M059J (cell line): Measurements from ENCODE around the gene PCMTD2. TPM values are rescaled to one million over a fixed set of nuclear protein-coding genes. Genes with fewer than 3 reads are reported as not detected.
"Not testable (repeated sequence)": the region's sequence is repeated elsewhere in the genome, so short reads cannot be mapped to it uniquely, and the experiment has no call there.

Experiments
- DNase-seq: peaks from one replicate; pipeline ENCODE4 v3.0.0-alpha.2; 2012; ENCODE audit warnings: low read depth
- total RNA-seq: library from RNA; depleted of rRNA; stranded (reverse); fragments of >200 nt; shearing (Covaris generic); gene quantifications from 2 replicates; pipeline ENCODE4 v1.2.3, GENCODE V29; 2014; rRNA removed

Gene PCMTD2
- total RNA-seq, 1 experiment from 2014 or later: 28.6 TPM

GRCh38 chr20:64286447-64287263 lies 31.1 kb downstream of the PCMTD2 start:
- DNase-seq: not testable (repeated sequence)

GRCh38 chr20:64287264-64287590 lies 31.7 kb downstream of the PCMTD2 start:
- not testable (repeated sequence) for DNase-seq

DNA sequence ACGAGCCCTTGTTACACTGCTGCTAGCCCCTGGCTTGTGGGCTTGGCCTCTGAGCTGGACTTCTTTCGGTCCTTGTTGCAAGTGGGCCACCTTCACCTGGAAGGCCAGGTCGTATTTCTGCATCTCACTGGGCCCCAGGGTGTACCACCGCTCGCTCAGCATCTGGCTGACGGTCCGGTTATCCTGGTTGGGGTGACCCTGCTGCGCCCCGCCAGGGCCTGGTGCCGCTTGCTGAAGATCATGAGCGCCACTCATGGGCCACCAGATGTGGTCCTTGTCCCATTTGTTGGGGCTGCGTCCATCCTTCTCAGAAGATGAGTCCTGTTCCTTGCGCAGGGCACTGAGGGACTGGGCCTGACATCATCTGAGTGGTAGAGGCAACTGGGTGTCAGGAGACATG lies 36.6 kb downstream of the PCMTD2 start:
- not testable (repeated sequence) for DNase-seq

DNA sequence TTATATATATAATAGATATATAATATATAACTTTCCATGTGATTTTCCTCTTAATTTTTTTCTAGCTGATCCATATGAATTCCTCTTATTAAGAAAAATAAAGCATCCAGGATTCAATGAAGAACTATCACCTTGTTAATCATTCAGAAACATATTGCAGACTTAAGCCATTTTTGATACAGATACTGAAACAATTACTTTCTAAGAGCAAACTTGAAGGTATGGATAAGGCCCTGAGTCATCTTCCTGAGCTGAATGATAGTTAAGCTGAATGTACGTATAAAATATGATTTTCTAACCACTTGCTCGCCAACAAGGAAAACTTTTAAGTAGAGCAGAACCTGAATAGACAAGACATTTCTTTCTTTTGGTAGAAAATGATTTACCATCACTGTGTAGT lies 47.5 kb downstream of the PCMTD2 start:
- DNase-seq: not testable (repeated sequence)

DNA sequence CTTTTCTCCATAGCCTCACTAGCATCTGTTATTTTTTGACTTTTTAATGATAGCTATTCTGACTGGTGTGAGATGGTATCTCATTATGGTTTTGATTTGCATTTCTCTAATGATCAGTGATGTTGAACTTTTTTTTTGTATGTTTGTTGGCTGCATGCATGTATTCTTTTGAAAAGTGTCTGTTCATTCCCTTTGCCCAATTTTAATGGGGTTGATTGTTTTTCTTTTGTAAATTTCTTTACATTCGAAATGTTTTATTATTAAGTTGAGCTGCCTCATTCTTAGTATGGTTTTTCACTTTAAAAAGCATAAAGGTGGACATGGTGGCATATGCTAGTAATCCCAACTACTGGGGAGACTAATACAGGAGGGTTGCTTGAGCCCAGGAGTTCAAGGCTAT lies 58.2 kb downstream of the PCMTD2 start:
- DNase-seq: not testable (repeated sequence)

DNA sequence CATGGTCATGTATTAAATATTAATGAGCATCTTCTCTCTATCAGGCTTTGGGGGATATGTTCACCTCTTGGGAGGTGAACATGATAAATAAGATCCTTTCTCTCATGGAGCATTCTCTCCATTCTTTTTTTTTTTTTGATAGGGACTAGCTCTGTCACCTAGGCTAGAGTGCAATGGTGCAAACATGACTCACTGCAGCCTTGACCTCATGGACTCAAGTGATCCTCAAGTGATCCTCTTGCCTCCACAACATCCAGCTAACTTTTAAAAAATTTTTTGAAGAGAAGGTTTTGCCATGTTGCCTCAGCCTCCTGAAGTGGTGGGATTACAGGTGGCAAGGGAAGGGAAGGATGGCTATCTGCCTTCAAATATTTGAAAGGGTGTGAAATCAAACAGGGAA lies 59.8 kb downstream of the PCMTD2 start:
- DNase-seq: not testable (repeated sequence)

GRCh38 chr20:64315884-64316283 lies 60.3 kb downstream of the PCMTD2 start:
- not testable (repeated sequence) for DNase-seq

DNA sequence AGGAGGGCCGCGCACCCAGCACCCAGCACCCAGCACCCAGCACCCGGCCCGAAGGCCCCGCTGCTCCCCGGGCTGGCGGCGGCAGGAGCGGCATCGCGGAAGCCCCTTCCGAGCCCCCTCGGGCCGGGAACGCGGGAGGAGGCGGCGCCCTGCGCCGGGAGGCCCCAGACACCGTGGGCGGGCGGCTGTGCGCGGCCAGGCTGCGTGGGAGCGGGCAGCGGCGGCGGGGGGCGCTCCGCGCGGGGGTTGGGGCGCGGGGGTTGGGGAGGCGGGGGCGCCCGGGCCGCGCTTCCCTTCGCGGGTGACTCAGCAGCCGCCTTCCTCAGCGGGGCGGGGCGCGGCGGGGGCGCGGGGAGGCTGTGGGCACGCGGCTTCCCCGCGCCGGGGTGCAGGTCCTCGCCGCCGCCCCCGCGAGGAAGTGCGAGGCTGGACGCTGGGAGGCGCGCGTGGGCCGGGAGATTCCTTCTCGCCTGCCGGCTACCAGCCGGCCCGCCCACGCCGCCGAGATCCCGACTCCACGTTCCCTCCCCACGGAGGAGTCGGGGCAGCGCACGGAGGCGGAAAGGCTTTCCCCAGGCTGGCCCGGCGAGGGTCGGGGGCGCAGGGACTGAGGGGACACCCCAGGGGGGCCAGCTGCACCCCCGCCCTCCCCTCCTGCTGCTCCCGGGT lies 61.0 kb downstream of the PCMTD2 start:
- DNase-seq: not testable (repeated sequence)

DNA sequence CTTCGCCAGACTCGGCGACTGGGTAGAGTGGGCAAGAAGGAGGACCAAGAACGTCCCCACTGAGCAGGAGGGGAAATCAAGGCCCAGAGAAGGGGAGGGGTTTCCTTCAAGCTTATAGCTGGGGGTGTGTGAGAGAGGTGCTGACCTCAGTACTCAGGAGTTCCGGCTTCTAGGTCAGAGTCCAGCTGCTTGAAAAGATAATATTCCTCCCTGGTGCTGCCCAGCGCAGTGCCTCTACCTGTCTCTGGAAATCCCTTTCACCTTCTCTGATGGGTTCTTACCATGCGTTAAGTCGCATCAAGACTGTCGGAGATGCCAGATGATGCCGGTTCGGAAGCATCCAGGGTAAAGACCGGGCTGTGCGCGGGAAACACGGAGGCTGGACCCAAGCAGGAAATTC lies 61.8 kb downstream of the PCMTD2 start:
- DNase-seq: not testable (repeated sequence)

DNA sequence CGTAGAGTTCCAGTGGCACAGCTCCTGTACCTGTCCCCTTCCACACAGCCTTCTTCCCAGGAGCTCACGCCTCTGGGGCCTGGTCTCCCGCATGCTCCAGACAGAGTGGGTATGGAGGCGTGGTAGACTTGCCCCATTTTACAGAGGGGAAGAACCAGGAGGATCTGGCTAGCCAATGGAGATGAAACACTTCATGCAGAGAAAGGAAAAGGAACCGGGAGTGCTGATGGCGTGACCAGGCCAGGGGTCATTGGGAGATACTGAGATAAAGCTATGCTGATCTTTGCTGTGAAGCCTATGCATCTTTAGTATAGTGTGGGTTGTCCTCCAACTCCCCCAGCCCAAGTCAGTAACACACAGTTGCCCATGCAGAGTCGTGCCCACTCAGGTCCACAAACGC lies 62.5 kb downstream of the PCMTD2 start:
- DNase-seq: not testable (repeated sequence)

DNA sequence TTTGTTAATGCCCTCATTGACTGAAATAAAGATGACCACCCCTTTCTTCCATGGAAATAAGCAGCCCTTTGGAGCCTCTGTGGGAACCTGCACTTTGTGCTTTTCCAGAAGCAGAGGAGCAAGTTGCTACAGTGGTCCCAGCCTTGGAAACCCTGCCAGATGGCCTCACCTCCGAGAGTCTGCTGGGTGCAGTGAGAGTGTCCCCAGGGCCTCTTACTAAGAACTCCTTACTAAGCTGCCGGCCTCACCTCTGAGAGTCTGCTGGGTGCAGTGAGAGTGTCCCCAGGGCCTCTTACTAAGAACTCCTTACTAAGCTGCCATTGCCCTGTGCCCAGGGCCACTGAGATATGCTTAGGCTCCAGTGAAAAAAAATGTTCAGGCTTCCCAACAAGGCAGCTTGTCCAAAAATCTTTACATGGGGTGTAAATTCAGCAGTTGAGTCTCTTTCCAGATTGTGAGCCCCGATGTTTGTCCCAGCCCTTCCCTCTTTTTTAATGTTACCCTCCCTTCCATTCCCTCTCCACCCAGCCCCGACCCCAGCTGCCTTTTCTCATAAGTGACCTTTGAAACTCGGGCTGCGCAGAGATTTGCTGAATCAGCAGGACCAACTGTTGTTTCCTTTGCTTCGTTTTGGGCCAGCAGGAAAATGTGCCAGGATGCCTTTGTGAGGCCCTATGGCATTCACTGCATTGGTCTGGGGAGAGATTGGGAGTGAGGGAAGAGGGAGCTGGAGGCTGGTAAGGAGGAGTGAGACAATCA lies 66.7 kb downstream of the PCMTD2 start:
- DNase-seq: not testable (repeated sequence)

Other genes starting within 250 kb of the PCMTD2 start
- 0.02 TPM in 2 replicates for gene C20orf204, start 219.6 kb upstream of the PCMTD2 start, total RNA-seq
- not detected in 2 replicates for gene SOX18, start 206.1 kb upstream of the PCMTD2 start, total RNA-seq
- 21.1 and 28.7 TPM in 2 replicates for gene TCEA2, start 192.6 kb upstream of the PCMTD2 start, total RNA-seq
- 23.7 and 33.6 TPM in 2 replicates for gene RGS19, start 176.2 kb upstream of the PCMTD2 start, total RNA-seq
- 0.59 TPM in 1 of 2 replicates, not detected in the other for gene OPRL1, start 175.7 kb upstream of the PCMTD2 start, total RNA-seq
- not detected in 2 replicates for gene LKAAEAR1, start 171.3 kb upstream of the PCMTD2 start, total RNA-seq
- not detected in 2 replicates for gene NPBWR2, start 148.2 kb upstream of the PCMTD2 start, total RNA-seq
- not detected in 2 replicates for gene MYT1, start 91.3 kb upstream of the PCMTD2 start, total RNA-seq